Subcutaneous adipose tissue (tissue), 4 donors: ENCODE measurements around the gene DNPH1. TPM values are rescaled to one million over a fixed set of nuclear protein-coding genes. Genes with fewer than 3 reads are reported as not detected.

Source experiments
- total RNA-seq, 4 donors: library from RNA; depleted of rRNA; stranded (reverse); fragments of >200 nt; gene quantifications; one replicate each; pipeline ENCODE4 v1.1.0, GENCODE V29; 2016
- TF ChIP-seq, protein P1 (sequence below): fragments of 450-650 bp; IDR thresholded peaks from one replicate; pipeline ENCODE4 v1.5.1; 2016; ENCODE audit warnings: low read depth, mild to moderate bottlenecking, control low read depth, antibody characterized with exemption, moderate library complexity

Gene DNPH1, protein sequence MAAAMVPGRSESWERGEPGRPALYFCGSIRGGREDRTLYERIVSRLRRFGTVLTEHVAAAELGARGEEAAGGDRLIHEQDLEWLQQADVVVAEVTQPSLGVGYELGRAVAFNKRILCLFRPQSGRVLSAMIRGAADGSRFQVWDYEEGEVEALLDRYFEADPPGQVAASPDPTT
- 10 to 100 TPM; 29.8 to 72.9 (median 50.8) TPM for total RNA-seq

DNA sequence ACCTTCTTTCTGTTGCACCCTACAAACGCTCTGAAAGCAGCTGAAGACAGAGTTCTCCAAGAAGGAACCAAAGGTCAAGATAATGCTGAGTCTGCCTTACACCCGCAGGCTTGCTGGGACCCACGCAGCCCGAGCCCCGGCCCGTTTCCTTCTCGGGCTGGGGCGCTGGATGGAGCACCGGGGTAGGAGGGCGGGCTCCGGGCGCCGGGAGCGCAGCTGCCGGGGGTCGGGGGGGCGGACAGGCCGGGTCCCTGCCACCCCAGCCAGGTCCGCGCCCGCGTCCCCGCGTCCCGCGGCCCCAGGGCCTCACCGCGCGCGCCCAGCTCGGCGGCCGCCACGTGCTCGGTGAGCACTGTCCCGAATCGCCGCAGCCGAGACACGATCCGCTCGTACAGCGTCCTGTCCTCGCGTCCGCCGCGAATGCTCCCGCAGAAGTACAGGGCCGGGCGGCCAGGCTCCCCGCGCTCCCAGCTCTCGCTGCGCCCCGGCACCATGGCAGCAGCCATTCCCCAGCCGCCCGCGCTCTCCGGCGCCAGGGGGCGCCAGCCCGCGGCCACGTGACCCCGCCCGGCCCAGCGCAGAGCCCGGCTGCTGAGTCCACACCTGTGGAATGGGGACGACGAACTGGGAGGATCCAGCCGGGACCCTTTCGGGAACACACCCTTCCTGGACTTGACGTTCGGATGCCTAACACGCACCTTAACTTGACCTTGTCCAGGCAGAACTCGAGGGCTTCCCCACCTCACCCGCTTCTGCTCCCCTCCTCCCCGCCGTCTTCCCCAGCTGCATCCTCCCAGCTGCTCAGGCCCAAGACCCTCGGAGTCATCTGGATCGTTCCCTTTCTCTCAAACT, at the start of gene DNPH1:
DNPH1 (minus strand) TSS at position 531 of the 852 bp plus-strand sequence; CDS start at position 506, 25 bp downstream.
- TF ChIP-seq, protein P1, sequence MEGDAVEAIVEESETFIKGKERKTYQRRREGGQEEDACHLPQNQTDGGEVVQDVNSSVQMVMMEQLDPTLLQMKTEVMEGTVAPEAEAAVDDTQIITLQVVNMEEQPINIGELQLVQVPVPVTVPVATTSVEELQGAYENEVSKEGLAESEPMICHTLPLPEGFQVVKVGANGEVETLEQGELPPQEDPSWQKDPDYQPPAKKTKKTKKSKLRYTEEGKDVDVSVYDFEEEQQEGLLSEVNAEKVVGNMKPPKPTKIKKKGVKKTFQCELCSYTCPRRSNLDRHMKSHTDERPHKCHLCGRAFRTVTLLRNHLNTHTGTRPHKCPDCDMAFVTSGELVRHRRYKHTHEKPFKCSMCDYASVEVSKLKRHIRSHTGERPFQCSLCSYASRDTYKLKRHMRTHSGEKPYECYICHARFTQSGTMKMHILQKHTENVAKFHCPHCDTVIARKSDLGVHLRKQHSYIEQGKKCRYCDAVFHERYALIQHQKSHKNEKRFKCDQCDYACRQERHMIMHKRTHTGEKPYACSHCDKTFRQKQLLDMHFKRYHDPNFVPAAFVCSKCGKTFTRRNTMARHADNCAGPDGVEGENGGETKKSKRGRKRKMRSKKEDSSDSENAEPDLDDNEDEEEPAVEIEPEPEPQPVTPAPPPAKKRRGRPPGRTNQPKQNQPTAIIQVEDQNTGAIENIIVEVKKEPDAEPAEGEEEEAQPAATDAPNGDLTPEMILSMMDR = no peak

DNA sequence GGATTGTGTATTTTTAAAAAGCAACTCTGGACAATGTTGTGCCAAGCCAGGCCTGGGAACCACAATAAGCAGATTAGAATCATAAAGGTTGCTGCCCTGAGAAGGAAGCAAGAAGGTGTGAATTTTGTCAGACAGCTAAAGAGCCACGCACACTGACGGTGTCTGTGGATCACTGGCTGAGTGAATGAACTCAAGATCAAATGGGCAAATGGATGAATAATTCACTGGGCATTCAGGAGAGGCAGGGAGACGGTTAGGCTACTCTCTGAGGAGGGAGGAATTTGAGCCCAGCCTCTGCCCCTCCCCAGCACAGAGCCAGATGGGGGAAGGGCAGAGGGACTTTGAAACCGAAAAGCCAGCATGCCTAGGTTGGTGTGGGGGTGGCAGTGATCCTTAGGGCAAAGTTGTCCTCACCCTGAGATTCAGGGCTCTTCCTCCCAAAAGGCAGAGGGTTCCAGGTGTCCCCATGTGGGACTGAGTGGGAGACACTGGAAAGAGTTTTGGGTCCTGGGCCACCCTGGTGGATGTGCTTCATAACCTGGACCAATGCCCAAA, 49.3 kb upstream of the DNPH1 start:
- TF ChIP-seq, protein P1 = no peak

DNA sequence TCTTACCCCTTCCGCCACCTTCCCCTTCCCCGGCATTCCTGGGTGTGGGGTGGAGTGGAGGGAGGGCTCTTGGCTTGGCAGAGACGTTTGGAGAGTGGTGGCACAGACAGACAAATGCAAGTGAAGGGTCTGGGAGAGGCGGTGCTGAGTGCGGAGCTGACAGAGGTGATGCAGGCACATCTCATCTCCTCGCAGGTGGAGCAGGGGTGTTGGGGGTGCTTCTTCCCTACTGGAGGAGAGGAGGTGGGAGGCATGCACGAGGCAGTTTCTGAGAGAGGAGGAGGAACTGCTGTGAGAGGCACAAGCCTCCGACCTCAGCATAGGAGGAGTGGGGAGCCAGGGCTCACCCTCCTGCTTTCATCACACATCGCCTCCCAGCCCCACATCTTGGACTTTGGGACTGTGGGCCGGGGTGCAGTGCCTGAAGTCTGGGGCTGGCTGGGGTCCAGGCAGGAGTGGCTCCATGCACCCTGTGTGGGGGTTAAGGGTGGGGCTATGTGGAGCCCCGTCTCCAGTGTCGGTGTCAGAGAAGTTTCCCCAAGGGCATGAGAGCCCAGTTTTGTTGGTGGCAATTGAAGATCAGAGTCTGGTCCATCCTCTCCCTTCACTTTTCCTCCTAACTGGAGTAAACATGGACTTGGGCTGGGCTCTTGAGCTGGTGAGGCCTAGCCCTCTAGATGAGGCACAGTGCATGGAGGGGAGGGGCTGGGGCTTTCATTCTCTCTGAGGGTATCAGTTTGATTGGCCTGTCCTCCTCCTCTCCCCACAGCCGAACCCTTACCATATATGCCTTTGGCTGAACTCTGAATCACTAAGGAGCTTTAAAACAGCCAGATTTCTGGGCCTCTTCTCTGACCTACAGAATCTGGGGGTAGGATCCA, 48.6 kb upstream of the DNPH1 start:
- TF ChIP-seq, protein P1 = no peak

DNA sequence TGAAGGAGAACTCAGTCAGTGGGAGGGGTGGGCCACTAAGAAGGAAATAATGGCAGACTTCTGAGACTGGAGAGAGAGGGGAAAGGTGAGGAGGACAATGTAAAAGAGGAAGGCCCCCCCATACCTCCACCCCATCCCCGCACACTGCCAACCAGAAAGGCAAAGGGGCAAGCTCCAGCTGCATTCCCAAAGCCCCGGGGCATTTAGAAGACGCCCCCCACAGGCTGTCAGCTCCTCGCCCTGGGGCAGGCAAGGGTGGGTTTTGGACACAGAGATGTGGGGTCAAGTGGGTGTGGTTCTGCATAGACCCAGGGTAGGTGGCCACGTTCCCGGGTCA, 48.0 kb upstream of the DNPH1 start:
- TF ChIP-seq, protein P1 = no peak

DNA sequence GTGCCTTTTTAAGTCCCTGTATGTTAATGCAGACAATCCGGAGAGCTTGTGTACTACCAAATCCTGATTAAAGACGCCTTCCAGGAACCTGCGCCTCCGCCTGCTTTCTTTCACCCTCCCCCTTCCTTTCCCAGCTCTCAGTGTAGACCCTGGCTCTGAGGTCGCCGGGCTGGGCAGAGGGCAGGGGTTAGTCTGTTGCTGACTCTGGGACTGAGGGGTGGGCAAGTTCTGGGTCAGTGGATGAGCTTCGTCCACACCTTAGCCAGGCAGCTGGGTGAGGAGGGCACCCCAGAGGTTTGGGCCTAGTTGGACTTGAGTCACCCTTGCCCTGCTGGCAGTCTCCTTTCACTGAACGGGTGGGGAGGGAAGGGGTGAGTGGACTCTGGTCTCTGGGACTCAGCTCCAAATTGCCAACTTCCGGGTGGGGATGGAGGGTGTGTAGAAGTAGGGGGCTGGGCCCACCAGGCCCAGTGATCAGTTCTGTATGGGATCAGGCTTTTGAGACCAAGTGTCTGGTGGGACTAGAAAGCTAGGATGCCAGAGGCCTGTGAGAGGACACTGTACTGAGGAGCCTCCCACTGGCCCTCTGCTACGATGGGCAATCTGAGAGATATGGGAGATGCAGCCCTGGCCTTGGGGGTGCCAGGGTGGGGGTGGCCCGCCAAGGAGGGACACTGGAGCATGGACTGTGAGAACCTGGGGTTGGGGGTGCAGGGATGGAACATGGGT, 47.5 kb upstream of the DNPH1 start:
- TF ChIP-seq, protein P1 = no peak

- TF ChIP-seq, protein P1 = no peak
Measured at GRCh38 chr6:43275801-43276576, 46.7 kb upstream of the DNPH1 start.
